H54 (cell line): ENCODE results near the gene ILF2.
"Not testable (repeated sequence)": the region's sequence is repeated elsewhere in the genome, so short reads cannot be mapped to it uniquely, and the experiment has no call there.

Source experiments
- DNase-seq: peaks from one replicate; pipeline ENCODE4 v3.0.0; 2011; ENCODE audit warnings: low spot score, mixed read lengths; ENCODE audit not compliant: insufficient read length
- FAIRE-seq: peaks from 3 replicates; lab custom pipeline; 2011; peaks lifted over from hg19 to GRCh38; lab: Jason Lieb, UNC
- POLR2A ChIP-seq: IDR thresholded peaks from 2 replicates; pipeline ENCODE4 v1.6.1; 2011; ENCODE audit warnings: low read depth, mild to moderate bottlenecking, low read length

ILF2 gene

DNA sequence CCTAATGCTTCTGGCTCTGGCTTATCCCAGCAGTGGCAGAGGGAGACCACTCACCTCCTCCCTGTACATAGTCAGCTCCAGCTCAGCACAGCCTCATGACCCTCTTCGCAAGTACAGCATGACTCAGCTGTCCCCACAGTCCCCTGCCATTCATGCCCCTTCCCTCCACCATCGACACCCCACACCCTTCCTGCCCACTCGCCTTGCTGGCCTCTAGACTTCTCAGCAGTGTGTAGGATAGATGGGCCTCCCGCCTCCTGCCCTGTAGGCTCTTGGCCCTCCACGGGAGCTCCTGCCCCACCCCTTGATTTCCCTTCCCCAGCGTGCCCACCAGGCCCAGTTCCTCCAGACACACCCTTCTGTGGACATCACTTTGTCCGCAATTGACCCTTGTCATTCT is 17.5 kb upstream of the ILF2 start:
- TF ChIP-seq POLR2A: no peak
- DNase-seq (no peak), FAIRE-seq (no peak)

DNA sequence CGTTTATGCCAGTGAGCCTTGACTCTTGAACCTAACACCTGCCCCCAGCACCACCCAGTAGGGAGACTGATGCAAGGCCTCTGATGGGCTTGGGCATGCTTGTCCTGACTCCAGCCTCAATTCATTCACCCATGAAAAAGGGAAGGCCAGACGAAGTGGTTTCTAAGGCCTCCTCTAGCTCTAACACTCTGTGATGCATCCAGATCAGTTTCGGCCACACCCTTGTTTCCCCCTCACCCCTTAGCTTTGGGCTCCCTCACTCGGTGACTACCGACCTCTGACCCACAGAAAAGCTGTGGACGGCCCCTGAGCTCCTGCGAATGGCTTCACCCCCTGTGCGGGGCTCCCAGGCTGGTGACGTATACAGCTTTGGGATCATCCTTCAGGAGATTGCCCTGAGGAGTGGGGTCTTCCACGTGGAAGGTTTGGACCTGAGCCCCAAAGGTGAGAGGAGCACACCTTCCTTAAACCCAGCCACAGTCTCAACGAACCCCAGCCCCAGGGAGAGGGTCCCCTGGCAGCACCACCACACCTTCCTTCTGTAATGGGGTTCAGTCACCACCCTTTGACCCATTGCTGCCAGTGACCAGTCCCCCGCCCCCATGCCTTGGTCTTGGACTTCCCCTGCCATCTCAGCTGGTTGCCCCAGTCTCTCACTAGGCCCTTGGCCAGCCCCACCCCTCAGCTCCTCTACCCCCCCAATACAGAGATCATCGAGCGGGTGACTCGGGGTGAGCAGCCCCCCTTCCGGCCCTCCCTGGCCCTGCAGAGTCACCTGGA is 16.7 kb upstream of the ILF2 start:
- FAIRE-seq (no peak), DNase-seq (no peak)

DNA sequence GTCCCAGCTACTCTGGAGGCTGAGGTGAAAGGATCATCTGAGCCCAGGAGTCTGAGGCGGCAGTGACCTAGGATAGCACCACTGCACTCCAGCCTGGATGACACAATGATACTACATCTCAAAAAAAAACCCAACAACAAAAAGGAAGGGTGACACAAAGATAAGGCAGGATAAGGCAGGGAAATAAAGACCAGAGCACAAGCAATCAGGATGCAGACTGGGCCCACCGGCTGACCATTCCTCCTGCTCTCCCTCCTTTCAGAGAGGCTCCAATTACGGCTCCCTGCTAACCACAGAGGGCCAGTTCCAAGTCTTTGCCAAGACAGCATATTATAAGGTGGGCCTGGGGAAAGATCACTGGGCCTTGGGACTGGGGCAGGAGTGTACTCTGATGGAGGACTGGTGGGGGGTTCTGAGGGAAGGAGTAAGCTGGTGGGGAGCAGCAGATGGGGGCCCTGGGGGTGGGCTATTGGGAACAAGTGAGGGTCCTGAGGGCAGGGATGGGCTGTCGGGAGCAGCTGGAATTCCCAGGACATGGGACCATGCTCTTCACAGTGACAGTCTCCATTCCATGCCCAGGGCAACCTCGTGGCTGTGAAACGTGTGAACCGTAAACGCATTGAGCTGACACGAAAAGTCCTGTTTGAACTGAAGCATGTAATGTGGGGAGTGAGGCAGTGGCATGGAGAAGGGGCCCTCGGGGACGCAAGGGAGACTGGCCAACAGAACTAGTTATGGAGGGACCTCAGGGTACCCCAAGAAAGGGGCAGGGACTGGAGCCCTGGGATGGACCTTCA is 14.9 kb upstream of the ILF2 start:
- FAIRE-seq (no peak), DNase-seq (no peak)
- TF ChIP-seq POLR2A: no peak

More for the DNA sequence above, 16.7 kb upstream of the ILF2 start:
- TF ChIP-seq POLR2A: no peak

DNA sequence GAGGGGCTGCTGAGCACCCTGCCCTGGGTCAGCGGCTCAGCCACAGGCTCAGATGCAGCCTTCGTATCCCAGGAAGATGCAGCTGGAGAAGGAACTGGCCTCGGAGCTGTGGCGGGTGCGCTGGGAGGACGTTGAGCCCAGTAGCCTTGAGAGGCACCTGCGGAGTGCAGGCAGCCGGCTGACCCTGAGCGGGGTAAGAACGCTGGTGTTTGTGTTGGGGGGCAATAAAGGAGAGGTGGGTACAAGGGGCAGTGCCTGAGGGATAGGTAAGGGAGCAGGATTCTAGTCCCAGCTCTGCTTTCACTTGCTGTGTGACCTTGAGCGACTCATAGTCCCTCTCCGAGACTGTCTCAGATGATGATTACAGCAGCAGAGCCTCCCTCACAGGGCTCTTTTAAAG is 14.1 kb upstream of the ILF2 start:
- DNase-seq: no peak
- FAIRE-seq: no peak
- TF ChIP-seq POLR2A: no peak

DNA sequence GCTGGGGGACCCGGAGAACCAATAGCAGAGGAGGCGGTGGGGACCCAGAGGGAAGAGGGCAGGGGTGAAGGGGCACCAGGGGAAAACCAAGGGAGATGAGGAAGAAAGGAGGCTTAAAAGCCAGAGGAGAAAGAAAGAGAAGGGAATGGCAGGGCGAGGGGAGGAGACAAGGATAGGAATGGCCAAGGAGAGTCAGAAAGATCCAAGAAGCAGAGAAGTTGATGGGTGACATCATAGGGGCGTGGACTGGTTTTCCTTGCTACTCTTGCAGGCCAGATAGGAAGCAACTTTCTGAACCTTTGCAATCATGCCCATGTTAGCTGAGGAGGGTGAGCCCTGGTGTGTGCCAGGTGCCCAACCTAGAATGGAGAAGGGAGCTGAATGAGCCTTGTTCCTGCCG is 13.1 kb upstream of the ILF2 start:
- DNase-seq (peak; percentile 76), FAIRE-seq (no peak)
- no peak for TF ChIP-seq POLR2A

DNA sequence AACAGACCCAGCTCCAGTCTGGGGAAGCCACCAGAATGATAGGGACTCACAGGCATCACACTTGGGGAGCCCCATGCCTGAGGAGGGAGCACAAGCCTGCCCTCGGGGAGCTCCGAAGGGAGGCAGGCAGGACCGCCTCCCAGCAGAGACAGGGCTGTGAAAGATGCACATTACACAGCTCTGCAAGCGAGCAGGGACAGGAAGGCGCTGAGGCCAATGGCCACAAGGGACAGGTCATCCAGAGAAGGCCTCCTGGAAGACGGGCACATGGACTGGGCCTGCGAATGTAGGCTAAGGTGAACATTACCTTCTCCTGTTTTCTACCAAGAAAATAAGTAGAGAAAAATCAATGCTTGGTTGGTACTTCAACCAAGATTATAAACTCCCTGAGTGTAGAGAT is 11.9 kb upstream of the ILF2 start:
- FAIRE-seq (no peak), DNase-seq (no peak)
- TF ChIP-seq POLR2A: no peak

DNA sequence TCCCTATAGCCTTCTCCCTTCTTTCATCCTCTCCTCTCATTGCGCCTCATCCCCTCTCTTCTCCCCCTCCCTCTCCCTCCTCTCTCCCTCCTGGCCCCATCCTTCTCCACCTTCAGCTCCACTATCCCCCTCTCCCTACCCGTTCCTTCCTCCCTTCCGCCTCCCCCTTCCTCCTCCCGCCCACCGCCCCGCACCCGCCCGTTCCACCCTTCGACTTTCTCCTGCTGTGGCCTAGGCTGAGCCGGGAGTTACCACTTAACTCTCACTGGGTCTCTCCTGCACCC is 9.3 kb upstream of the ILF2 start:
- no peak for TF ChIP-seq POLR2A
- DNase-seq (no peak), FAIRE-seq (no peak)

DNA sequence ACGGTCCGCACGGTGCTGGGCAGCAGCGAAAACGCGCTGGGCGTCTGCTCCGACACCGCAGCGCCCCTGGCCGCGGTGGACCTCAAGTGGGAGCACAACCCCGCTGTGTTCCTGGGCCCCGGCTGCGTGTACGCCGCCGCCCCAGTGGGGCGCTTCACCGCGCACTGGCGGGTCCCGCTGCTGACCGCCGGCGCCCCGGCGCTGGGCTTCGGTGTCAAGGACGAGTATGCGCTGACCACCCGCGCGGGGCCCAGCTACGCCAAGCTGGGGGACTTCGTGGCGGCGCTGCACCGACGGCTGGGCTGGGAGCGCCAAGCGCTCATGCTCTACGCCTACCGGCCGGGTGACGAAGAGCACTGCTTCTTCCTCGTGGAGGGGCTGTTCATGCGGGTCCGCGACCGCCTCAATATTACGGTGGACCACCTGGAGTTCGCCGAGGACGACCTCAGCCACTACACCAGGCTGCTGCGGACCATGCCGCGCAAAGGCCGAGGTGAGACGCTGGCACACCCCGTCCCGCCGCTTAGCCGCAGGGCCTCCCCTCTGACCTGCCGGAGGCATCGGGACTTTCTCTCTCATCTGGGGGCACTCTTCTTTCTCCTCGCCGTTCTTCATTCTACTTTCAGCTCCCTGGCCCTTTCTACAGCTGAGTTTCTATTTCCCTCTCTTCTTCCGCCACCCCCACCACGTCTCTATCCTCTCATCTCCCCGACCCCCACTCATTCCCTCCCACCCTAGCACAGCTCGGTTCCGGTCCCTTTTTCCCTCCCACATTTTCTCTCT is 8.7 kb upstream of the ILF2 start:
- no peak for TF ChIP-seq POLR2A
- DNase-seq (no peak), FAIRE-seq (no peak)

DNA sequence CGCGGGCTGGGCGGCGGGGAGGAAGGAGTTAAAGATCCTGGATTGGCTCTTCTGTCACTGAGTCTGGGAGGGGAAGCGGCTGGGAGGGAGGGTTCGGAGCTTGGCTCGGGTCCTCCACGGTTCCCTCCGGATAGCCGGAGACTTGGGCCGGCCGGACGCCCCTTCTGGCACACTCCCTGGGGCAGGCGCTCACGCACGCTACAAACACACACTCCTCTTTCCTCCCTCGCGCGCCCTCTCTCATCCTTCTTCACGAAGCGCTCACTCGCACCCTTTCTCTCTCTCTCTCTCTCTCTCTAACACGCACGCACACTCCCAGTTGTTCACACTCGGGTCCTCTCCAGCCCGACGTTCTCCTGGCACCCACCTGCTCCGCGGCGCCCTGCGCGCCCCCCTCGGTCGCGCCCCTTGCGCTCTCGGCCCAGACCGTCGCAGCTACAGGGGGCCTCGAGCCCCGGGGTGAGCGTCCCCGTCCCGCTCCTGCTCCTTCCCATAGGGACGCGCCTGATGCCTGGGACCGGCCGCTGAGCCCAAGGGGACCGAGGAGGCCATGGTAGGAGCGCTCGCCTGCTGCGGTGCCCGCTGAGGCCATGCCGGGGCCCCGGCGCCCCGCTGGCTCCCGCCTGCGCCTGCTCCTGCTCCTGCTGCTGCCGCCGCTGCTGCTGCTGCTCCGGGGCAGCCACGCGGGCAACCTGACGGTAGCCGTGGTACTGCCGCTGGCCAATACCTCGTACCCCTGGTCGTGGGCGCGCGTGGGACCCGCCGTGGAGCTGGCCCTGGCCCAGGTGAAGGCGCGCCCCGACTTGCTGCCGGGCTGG is 7.9 kb upstream of the ILF2 start, which contains the start of gene NPR1:
TSS of gene NPR1 (plus strand) at position 170 of the 818 bp plus-strand sequence. CDS start at position 591, 421 bp downstream.
- FAIRE-seq (no peak), DNase-seq (no peak)
- no peak for TF ChIP-seq POLR2A

DNA sequence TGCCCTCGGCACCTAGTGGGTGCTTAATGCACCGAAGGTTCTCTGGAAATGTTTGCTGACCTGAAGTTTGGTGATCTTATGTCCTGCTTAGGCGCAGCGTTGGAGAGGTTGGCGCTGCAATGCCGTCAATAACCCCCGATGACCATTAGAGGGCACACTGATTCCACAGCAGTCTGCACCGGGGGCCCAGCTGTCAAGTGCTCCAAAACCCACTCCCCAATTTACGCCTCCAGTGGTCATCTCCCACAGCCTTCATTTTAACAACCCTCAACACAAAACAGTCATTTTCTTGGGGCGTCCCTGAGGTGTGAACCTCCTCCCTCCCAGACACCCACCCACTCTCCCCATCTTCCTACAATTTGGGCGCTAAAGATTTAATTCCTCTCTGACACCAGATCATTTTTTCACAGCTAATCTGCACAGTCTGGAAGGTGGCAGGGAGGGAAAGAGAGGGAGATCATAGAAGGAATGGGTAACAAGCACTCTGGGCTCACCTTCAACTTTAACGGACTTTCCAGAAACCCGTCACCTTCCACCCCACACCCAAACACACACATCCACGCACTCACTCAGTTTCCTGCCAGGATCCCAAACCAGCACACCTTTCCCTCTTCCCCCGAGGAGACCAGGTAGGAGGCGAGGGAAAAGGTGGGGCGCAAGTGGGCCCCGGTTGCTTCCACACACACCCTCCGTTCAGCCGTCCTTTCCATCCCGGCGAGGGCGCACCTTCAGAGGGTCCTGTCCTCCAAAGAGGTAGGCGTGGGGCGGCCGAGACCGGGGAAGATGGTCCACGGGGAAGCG is 7.1 kb upstream of the ILF2 start:
- no peak for TF ChIP-seq POLR2A
- FAIRE-seq (no peak), DNase-seq (peak; percentile 41)

DNA sequence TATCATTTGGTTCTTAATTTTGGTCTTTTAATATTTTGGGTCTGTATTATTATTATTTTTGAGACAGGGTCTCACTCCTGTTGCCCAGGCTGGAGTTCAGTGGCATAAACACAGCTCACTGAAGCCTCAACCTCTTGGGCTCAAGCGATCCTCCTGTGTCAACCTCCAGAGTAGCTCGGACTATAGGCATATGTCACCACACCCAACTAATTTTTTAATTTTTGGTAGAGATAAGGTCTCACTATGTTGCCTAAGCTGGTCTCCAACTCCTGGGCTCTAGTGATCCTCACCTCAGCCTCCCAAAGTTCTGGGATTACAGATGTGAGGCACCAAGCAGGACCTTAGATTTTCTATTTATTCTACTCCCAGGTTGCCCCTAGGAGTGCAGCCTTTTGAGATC is 2.7 kb upstream of the ILF2 start:
- FAIRE-seq (no peak), DNase-seq (no peak)
- no peak for TF ChIP-seq POLR2A

DNA sequence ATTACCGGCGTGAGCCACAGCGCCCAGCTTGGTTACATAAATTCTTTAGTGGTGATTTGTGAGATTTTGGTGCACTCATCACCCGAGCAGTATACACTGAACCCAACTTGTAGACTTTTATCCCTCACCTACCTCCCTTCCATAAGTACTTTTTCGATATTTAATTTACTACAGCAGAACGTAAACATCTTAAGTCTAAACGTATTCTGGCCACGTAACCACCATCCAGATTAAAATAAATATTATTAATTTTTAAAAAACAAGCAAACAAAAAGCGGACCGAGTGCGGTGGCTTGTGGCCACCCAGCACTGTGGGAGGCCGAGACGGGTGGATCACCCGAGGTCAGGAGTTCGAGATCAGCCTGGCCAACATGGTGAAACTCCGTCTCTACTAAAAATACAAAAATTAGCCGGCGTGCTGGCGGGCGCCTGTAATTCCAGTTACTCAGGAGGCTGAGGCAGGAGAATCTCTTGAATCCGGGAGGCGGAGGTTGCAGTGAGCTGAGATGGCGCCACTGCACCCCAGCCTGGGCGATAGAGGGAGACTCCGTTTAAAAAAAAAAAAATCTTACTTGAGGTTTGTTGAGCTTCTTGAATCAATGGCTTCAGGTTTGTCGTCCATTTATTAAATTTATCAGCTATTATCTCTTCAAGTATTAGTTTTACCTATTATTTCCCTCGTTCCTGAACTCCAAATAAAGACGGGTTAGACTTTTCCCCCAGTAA is 998 bp upstream of the ILF2 start:
- not testable (repeated sequence) for DNase-seq, FAIRE-seq
